Calu3 (cell line): ENCODE data around the gene ZNF501. TPM values are rescaled to one million over a fixed set of nuclear protein-coding genes. Genes with fewer than 3 reads are reported as not detected.

Source experiments
- BruUV-seq: library from RNA; stranded (reverse); fragments of 400-500 nt; replicated peaks from 2 replicates; lab custom pipeline; 2021; lab: Mats Ljungman, UMichigan
- CTCF ChIA-PET: fragments of 300-600 bp; sonication (Branson Sonifier 250); formaldehyde crosslinking; loops from one replicate; lab custom pipeline; 2022; ENCODE audit warnings: antibody characterized with exemption; lab: Charles Lee
- DNase-seq: peaks from one replicate; pipeline ENCODE4 v3.0.0; 2022
- H3K27ac Mint-ChIP-seq: one replicate; pipeline ENCODE4 v1.8.0; 2022; ENCODE audit warnings: mixed read lengths; ENCODE audit not compliant: unreplicated experiment
- H3K27me3 Mint-ChIP-seq: one replicate; pipeline ENCODE4 v1.8.0; 2022; ENCODE audit warnings: mixed read lengths; ENCODE audit not compliant: unreplicated experiment
- H3K36me3 Mint-ChIP-seq: one replicate; pipeline ENCODE4 v1.8.0; 2022; ENCODE audit warnings: mild to moderate bottlenecking, moderate library complexity, mixed read lengths; ENCODE audit not compliant: insufficient read depth, unreplicated experiment
- H3K4me1 Mint-ChIP-seq: one replicate; pipeline ENCODE4 v1.8.0; 2022; ENCODE audit warnings: mild to moderate bottlenecking, low read depth, mixed read lengths; ENCODE audit not compliant: unreplicated experiment
- H3K4me3 Mint-ChIP-seq: one replicate; pipeline ENCODE4 v1.8.0; 2022; ENCODE audit warnings: mild to moderate bottlenecking, low read depth, moderate library complexity, mixed read lengths; ENCODE audit not compliant: unreplicated experiment
- H3K9me3 Mint-ChIP-seq: one replicate; pipeline ENCODE4 v1.8.0; 2022; ENCODE audit warnings: low read depth, mixed read lengths; ENCODE audit not compliant: unreplicated experiment
- intact Hi-C: fragments of 100-400 bp; cut with micrococcal nuclease; formaldehyde crosslinking; loops from one replicate; pipeline ENCODE4 v1.10.0; 2022; ENCODE audit not compliant: unreplicated experiment
- total RNA-seq: library from RNA; stranded (reverse); gene quantifications from 2 replicates; pipeline ENCODE4 v1.2.3, GENCODE V29; 2022
- TF ChIP-seq, protein P1 (sequence below): fragments of 200-600 bp; IDR thresholded peaks from one replicate; pipeline ENCODE4 v1.8.0; 2022; ENCODE audit warnings: antibody characterized with exemption; ENCODE audit not compliant: unreplicated experiment

The ZNF501 gene
- total RNA-seq, 1 experiment from 2014 or later, result 0.61 TPM

DNA sequence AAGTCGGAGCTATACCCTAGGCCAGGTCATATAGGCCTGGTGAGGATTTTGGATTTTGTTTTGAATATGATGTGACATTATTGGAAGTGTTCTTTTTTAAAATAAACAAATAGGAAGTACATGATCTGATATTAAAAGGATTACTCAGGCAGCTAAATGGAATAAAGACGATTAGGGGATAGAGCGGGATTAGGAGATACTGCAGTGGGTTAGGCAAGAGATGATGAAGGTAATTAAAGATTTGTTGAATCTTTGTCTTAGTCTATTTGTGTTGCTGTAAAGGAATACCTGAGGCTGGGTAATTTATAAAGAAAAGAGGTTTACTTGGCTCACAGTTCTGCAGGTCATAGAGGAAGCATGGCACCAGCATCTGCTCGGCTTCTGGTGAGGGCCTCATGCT lies 53.5 kb downstream of the ZNF501 start:
- DNase-seq, result no peak
- H3K4me3 Mint-ChIP-seq, result no peak overlapping the region
- CTCF ChIA-PET, result no interaction called here
- intact Hi-C loops, result no loop called here
- no peaks in the 10 kb centered on the region for H3K4me1 Mint-ChIP-seq
- no peak overlapping the region for H3K27ac Mint-ChIP-seq
- TF ChIP-seq, protein P1, sequence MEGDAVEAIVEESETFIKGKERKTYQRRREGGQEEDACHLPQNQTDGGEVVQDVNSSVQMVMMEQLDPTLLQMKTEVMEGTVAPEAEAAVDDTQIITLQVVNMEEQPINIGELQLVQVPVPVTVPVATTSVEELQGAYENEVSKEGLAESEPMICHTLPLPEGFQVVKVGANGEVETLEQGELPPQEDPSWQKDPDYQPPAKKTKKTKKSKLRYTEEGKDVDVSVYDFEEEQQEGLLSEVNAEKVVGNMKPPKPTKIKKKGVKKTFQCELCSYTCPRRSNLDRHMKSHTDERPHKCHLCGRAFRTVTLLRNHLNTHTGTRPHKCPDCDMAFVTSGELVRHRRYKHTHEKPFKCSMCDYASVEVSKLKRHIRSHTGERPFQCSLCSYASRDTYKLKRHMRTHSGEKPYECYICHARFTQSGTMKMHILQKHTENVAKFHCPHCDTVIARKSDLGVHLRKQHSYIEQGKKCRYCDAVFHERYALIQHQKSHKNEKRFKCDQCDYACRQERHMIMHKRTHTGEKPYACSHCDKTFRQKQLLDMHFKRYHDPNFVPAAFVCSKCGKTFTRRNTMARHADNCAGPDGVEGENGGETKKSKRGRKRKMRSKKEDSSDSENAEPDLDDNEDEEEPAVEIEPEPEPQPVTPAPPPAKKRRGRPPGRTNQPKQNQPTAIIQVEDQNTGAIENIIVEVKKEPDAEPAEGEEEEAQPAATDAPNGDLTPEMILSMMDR, result no peak
- no peaks in the 10 kb centered on the region for H3K27me3 Mint-ChIP-seq
- no peaks in the 10 kb centered on the region for H3K36me3 Mint-ChIP-seq
- no TSS peak for BruUV-seq
- no peaks in the 10 kb centered on the region for H3K9me3 Mint-ChIP-seq

Other genes with a start within 250 kb of the ZNF501 start
- 0.39 and 0.59 TPM in 2 replicates for gene ZKSCAN7, start 174.4 kb upstream of the ZNF501 start, total RNA-seq
- gene ZNF660, start 144.7 kb upstream of the ZNF501 start, total RNA-seq, result 0.95 and 1.4 TPM in 2 replicates
- gene ZNF197, start 104.6 kb upstream of the ZNF501 start, total RNA-seq, result 12.0 and 14.0 TPM in 2 replicates
- gene ZNF35, start 80.9 kb upstream of the ZNF501 start, total RNA-seq, result 11.3 and 11.8 TPM in 2 replicates
- 0.99 and 1.8 TPM in 2 replicates for gene ZNF502, start 17.0 kb upstream of the ZNF501 start, total RNA-seq
- 28.8 and 36.9 TPM in 2 replicates for gene KIAA1143, start 32.0 kb downstream of the ZNF501 start, total RNA-seq
- 17.0 and 18.4 TPM in 2 replicates for gene KIF15, start 32.2 kb downstream of the ZNF501 start, total RNA-seq
- 12.3 TPM in 2 replicates for gene TMEM42, start 132.3 kb downstream of the ZNF501 start, total RNA-seq
- 0.14 and 0.39 TPM in 2 replicates for gene TGM4, start 145.0 kb downstream of the ZNF501 start, total RNA-seq
- 83.0 and 84.9 TPM in 2 replicates for gene ZDHHC3, start 246.5 kb downstream of the ZNF501 start, total RNA-seq
- 44.1 and 50.1 TPM in 2 replicates for gene EXOSC7, start 246.6 kb downstream of the ZNF501 start, total RNA-seq